SK-N-MC (cell line): Measurements from ENCODE around the gene NDC1.

Source experiments
- EZH2 ChIP-seq: fragments of 200-600 bp; sonication (generic); IDR thresholded peaks from one replicate; pipeline ENCODE4 v1.6.1; 2017; ENCODE audit warnings: antibody characterized with exemption
- POLR2AphosphoS5 ChIP-seq: IDR thresholded peaks from 2 replicates; pipeline ENCODE4 v1.6.1; 2012; ENCODE audit warnings: mild to moderate bottlenecking, low read depth, low read length, borderline replicate concordance

DNA sequence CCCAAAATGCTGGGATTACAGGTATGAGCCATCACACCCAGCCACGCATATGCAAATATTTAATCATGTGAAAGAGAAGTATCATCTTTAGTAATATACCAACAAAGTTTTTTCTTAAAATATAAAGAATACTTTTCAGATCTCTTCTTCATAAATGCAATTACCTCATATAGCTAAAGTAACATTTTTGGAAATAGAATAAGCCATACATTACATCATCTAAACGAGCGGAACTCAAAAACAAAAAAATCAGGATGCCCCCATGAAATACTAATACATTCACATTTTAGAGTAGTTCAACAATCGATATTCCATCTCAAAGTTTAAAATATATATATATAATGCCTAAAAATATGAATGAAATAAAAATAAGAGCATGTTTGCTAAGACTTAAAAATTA lies 4.7 kb downstream of the NDC1 start:
- TF ChIP-seq EZH2 (no peak), POLR2AphosphoS5 (no peak)
